HEK293 (cell line): ENCODE results near the gene EPAS1.

Experiments used
- CTCF ChIA-PET: fragments of 350-600 bp; formaldehyde crosslinking; extraction: SDS; loops from one replicate; lab custom pipeline; 2021; ENCODE audit warnings: antibody characterized with exemption; lab: Yijun Ruan, JAX
- POLR2A ChIA-PET: fragments of 300-600 bp; formaldehyde crosslinking; extraction: SDS; loops from one replicate; lab custom pipeline; 2020; ENCODE audit warnings: antibody characterized with exemption, inconsistent platforms; lab: Yijun Ruan, JAX
- H3K27ac ChIP-seq: fragments of 200-500 bp; sonication (Bioruptor generic); 2 replicates; pipeline ENCODE4 v1.5.1; 2014; ENCODE audit warnings: low read depth, low read length, control low read depth, inconsistent platforms; ENCODE audit errors: extremely low read depth
- H3K36me3 ChIP-seq, 2 experiments: fragments of 200-500 bp in 1 of 2; sonication (Bioruptor generic) in 1 of 2; 1 replicate in 1 of 2; 2 replicates in 1 of 2; pipeline ENCODE4 v1.5.1; 2014 to 2017; ENCODE audit warnings: inconsistent platforms in 2 of 2, low read length in 2 of 2; ENCODE audit not compliant: control insufficient read depth in 2 of 2, insufficient read depth in 1 of 2
- H3K4me1 ChIP-seq: fragments of 200-500 bp; sonication (Bioruptor generic); 2 replicates; pipeline ENCODE4 v1.5.1; 2014; ENCODE audit warnings: mild to moderate bottlenecking, low read length, inconsistent platforms; ENCODE audit not compliant: control insufficient read depth, insufficient read depth
- H3K4me3 ChIP-seq: 2 replicates; pipeline ENCODE4 v1.5.1; 2011; ENCODE audit warnings: low read depth, mild to moderate bottlenecking, control low read depth, low read length, moderate library complexity
- H3K9me3 ChIP-seq: fragments of 200-500 bp; sonication (Bioruptor generic); 2 replicates; pipeline ENCODE4 v1.5.1; 2014; ENCODE audit warnings: low read depth, low read length, inconsistent platforms; ENCODE audit not compliant: control insufficient read depth, insufficient read depth
- GLI4 ChIP-seq: fragments of 450-650 bp; formaldehyde crosslinking; IDR thresholded peaks from 2 replicates; pipeline ENCODE4 v1.5.1; 2016; ENCODE audit warnings: missing biosample characterization, missing genetic modification characterization
- KLF7 ChIP-seq: fragments of 450-650 bp; formaldehyde crosslinking; IDR thresholded peaks from 2 replicates; pipeline ENCODE4 v1.5.1; 2016; ENCODE audit warnings: missing biosample characterization, missing genetic modification characterization, borderline replicate concordance
- KLF9 ChIP-seq: fragments of 450-650 bp; formaldehyde crosslinking; IDR thresholded peaks from 2 replicates; pipeline ENCODE4 v1.5.1; 2016; ENCODE audit warnings: missing biosample characterization, missing genetic modification characterization, low read depth
- MYNN ChIP-seq: fragments of 450-650 bp; formaldehyde crosslinking; IDR thresholded peaks from 2 replicates; pipeline ENCODE4 v1.5.1; 2016; ENCODE audit warnings: missing biosample characterization, missing genetic modification characterization, borderline replicate concordance
- MZF1 ChIP-seq: fragments of 450-650 bp; formaldehyde crosslinking; IDR thresholded peaks from 2 replicates; pipeline ENCODE4 v1.5.1; 2017; ENCODE audit warnings: missing biosample characterization, missing genetic modification characterization, borderline replicate concordance
- YY2 ChIP-seq: fragments of 450-650 bp; formaldehyde crosslinking; IDR thresholded peaks from 2 replicates; pipeline ENCODE4 v1.5.1; 2016; ENCODE audit warnings: missing biosample characterization, missing genetic modification characterization
- ZEB2 ChIP-seq: fragments of 450-650 bp; formaldehyde crosslinking; IDR thresholded peaks from 2 replicates; pipeline ENCODE4 v1.5.1; 2016; ENCODE audit warnings: missing biosample characterization, missing genetic modification characterization
- ZNF121 ChIP-seq: fragments of 450-650 bp; formaldehyde crosslinking; IDR thresholded peaks from 2 replicates; pipeline ENCODE4 v1.5.1; 2016; ENCODE audit warnings: missing biosample characterization, missing genetic modification characterization
- ZNF146 ChIP-seq: fragments of 450-650 bp; formaldehyde crosslinking; IDR thresholded peaks from 2 replicates; pipeline ENCODE4 v1.5.1; 2016; ENCODE audit warnings: missing biosample characterization, missing genetic modification characterization
- ZNF16 ChIP-seq: fragments of 450-650 bp; formaldehyde crosslinking; IDR thresholded peaks from 2 replicates; pipeline ENCODE4 v1.5.1; 2016; ENCODE audit warnings: low read depth, missing biosample characterization, missing genetic modification characterization
- ZNF211 ChIP-seq: fragments of 450-650 bp; formaldehyde crosslinking; IDR thresholded peaks from 2 replicates; pipeline ENCODE4 v1.5.1; 2016; ENCODE audit warnings: low read depth, missing biosample characterization, missing genetic modification characterization
- ZNF221 ChIP-seq: fragments of 450-650 bp; formaldehyde crosslinking; IDR thresholded peaks from 2 replicates; pipeline ENCODE4 v1.5.1; 2017; ENCODE audit warnings: missing biosample characterization, missing genetic modification characterization, borderline replicate concordance
- ZNF24 ChIP-seq: fragments of 450-650 bp; formaldehyde crosslinking; IDR thresholded peaks from 2 replicates; pipeline ENCODE4 v1.5.1; 2016; ENCODE audit warnings: missing biosample characterization, missing genetic modification characterization
- ZNF266 ChIP-seq: fragments of 450-650 bp; formaldehyde crosslinking; IDR thresholded peaks from 2 replicates; pipeline ENCODE4 v1.5.1; 2016; ENCODE audit warnings: missing biosample characterization, missing genetic modification characterization, low read depth
- ZNF274 ChIP-seq, 2 experiments: fragments of 200-500 bp in 1 of 2; fragments of 450-650 bp in 1 of 2; sonication (Bioruptor generic) in 1 of 2; formaldehyde crosslinking in 1 of 2; IDR thresholded peaks; 2 replicates each; pipeline versions ENCODE4 v1.5.1 to v1.6.1; 2014 to 2016; ENCODE audit warnings: borderline replicate concordance in 1 of 2, inconsistent platforms in 1 of 2, low read length in 1 of 2, missing biosample characterization in 1 of 2, missing genetic modification characterization in 1 of 2
- ZNF311 ChIP-seq: fragments of 450-650 bp; formaldehyde crosslinking; IDR thresholded peaks from 2 replicates; pipeline ENCODE4 v1.5.1; 2017; ENCODE audit warnings: missing biosample characterization, missing genetic modification characterization, borderline replicate concordance
- ZNF324 ChIP-seq: fragments of 450-650 bp; formaldehyde crosslinking; IDR thresholded peaks from 2 replicates; pipeline ENCODE4 v1.5.1; 2016; ENCODE audit warnings: missing biosample characterization, missing genetic modification characterization
- ZNF416 ChIP-seq: fragments of 450-650 bp; formaldehyde crosslinking; IDR thresholded peaks from 2 replicates; pipeline ENCODE4 v1.5.1; 2016; ENCODE audit warnings: missing biosample characterization, missing genetic modification characterization
- ZNF510 ChIP-seq: fragments of 450-650 bp; formaldehyde crosslinking; IDR thresholded peaks from 2 replicates; pipeline ENCODE4 v1.5.1; 2018; ENCODE audit warnings: mild to moderate bottlenecking, missing genetic modification characterization, missing biosample characterization; ENCODE audit not compliant: insufficient replicate concordance
- ZNF600 ChIP-seq: fragments of 450-650 bp; formaldehyde crosslinking; IDR thresholded peaks from 2 replicates; pipeline ENCODE4 v1.5.1; 2016; ENCODE audit warnings: missing biosample characterization, missing genetic modification characterization
- ZNF660 ChIP-seq: fragments of 450-650 bp; IDR thresholded peaks from 2 replicates; pipeline ENCODE4 v1.5.1; 2018; ENCODE audit warnings: missing biosample characterization, mild to moderate bottlenecking, missing genetic modification characterization
- ZNF768 ChIP-seq: fragments of 450-650 bp; formaldehyde crosslinking; IDR thresholded peaks from 2 replicates; pipeline ENCODE4 v1.5.1; 2018; ENCODE audit warnings: missing biosample characterization, mild to moderate bottlenecking, missing genetic modification characterization
- TF ChIP-seq, protein P1 (sequence below): fragments of 450-650 bp; formaldehyde crosslinking; optimal IDR thresholded peaks from 2 replicates; pipeline ENCODE3; 2016; ENCODE audit warnings: missing biosample characterization, mild to moderate bottlenecking, missing genetic modification characterization
- TF ChIP-seq, protein P2 (sequence below): fragments of 450-650 bp; formaldehyde crosslinking; IDR thresholded peaks from 2 replicates; pipeline ENCODE4 v1.5.1; 2016; ENCODE audit warnings: missing biosample characterization, missing genetic modification characterization
- TF ChIP-seq, protein P3 (sequence below): fragments of 450-650 bp; formaldehyde crosslinking; IDR thresholded peaks from 2 replicates; pipeline ENCODE4 v1.5.1; 2016; ENCODE audit warnings: missing biosample characterization, missing genetic modification characterization
- TF ChIP-seq, protein P4 (sequence below): fragments of 450-650 bp; formaldehyde crosslinking; IDR thresholded peaks from 2 replicates; pipeline ENCODE4 v1.5.1; 2016; ENCODE audit warnings: missing biosample characterization, missing genetic modification characterization

The EPAS1 gene

DNA sequence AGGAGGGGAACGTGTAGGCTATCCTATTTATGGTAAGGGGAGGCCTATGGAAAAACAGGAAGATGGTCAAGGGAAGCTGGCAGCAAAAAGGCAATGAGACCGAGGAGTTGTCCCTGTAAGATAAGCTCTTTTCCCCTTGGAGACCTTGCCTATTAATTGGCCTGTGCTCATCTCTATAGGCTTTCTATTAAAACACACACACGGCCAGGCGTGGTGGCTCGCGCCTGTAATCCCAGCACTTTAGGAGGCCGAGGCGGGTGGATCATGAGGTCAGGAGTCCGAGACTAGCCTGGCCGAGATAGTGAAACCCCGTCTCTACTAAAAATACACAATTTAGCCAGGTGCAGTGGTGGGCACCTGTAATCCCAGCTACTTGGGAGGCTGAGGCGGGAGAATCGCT is 32.1 kb downstream of the EPAS1 start (continued):
- no peak for TF ChIP-seq GLI4 (tag by site-specific recombination)

DNA sequence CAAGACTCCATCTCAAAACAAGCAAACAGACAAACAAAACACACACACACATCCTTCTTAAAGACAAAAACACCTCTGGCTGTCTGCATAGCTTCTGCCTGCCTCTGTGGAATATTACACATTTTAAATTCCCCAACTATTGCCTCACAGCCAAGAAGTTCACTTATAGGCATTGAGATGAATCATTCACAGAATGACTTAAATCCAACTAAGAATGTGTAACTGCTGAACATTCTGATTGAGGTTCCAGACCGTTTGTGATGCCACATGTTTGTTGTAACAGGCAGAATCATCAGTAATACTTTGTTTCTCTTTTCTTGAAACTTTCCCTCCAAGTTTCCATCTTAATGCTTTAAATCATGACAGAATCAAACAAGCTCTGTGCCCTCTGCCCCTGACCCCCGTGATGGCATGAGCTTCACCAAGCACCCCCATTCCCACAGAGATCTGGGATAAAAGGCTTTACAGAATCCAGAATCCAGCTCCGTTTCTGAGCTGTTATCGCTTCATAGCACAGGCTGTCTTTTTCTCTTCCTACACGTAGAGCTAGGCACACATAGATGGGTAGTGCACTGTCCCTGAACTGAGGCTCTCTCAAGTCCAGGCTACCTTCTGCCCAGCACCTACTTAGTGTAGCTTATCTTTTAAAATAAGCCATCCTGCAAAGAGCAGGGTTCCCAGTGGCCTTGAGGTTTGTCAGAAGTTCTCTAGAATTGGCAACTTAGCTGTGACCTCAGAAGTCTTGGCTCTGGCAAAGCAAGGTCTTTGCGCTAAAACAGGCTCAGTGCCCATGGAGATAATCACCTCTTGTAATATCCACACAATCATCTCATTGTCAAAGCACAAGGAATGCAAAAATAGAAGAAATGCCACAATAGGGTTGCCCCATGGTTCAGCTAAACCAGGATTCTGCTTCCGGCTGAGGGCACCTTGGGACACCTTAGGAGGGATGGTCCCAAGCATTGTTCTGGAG is 32.9 kb downstream of the EPAS1 start:
- POLR2A ChIA-PET = no interaction called here
- H3K27ac ChIP-seq = no peak overlapping the region

DNA sequence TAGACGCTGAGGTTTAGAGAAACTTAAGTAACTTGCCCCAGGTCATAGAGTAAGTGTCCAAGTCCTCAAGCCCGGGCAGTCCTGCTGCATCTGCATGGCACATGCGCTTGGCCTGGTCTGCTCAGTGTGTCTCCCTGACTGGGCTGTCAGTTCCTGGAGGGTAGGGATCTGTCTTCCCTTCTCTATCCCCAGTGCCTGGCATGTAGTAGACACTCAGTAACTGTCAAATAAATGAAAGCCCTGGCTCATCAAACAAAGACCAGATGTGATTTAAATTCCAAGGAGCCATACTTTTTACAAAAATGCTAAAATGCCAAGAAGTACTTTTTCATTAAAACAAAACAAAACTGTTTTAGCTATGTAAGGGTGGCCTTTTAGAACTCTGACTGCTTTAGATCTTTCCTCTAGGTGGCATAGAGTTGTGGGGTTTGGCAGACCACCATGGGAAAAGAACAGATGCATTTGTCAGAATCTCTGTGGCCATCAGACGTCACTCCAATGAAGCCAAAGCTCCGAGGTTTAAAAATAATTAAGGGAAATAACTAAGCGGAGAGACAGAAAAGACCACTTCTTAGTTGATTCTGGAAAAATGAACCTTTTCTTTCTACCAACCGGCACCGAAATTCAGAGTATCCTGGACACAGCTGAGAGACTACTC is 34.0 kb downstream of the EPAS1 start:
- no peaks in the 10 kb centered on the region for H3K9me3 ChIP-seq
- H3K36me3 ChIP-seq = no peaks in the 10 kb centered on the region
- H3K27ac ChIP-seq = no peak overlapping the region
- peaks cover 6% of the 10 kb centered on the region for H3K4me1 ChIP-seq
- ChIA-PET CTCF (interaction anchor here (1.0 kb wide), 1 partner anchor 37 kb away, joined by 3 read pairs; no protein-coding TSS in a partner anchor), POLR2A (no interaction called here)
- no peak overlapping the region for H3K4me3 ChIP-seq
- TF ChIP-seq ZNF121 (no peak), KLF7 (no peak), YY2 (tag by site-specific recombination) (no peak), ZNF266 (tag by site-specific recombination) (no peak), ZNF24 (tag by site-specific recombination) (no peak), ZNF211 (no peak), ZNF16 (no peak), MZF1 (tag by site-specific recombination) (no peak), ZEB2 (tag by site-specific recombination) (no peak), ZNF324 (tag by site-specific recombination) (no peak), GLI4 (tag by site-specific recombination) (no peak), ZNF768 (tag by site-specific recombination) (no peak), ZNF600 (no peak), ZNF660 (tag by site-specific recombination) (no peak)
- TF ChIP-seq, protein P1, sequence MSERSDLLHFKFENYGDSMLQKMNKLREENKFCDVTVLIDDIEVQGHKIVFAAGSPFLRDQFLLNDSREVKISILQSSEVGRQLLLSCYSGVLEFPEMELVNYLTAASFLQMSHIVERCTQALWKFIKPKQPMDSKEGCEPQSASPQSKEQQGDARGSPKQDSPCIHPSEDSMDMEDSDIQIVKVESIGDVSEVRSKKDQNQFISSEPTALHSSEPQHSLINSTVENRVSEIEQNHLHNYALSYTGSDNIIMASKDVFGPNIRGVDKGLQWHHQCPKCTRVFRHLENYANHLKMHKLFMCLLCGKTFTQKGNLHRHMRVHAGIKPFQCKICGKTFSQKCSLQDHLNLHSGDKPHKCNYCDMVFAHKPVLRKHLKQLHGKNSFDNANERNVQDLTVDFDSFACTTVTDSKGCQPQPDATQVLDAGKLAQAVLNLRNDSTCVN = no peak
- TF ChIP-seq, protein P2, sequence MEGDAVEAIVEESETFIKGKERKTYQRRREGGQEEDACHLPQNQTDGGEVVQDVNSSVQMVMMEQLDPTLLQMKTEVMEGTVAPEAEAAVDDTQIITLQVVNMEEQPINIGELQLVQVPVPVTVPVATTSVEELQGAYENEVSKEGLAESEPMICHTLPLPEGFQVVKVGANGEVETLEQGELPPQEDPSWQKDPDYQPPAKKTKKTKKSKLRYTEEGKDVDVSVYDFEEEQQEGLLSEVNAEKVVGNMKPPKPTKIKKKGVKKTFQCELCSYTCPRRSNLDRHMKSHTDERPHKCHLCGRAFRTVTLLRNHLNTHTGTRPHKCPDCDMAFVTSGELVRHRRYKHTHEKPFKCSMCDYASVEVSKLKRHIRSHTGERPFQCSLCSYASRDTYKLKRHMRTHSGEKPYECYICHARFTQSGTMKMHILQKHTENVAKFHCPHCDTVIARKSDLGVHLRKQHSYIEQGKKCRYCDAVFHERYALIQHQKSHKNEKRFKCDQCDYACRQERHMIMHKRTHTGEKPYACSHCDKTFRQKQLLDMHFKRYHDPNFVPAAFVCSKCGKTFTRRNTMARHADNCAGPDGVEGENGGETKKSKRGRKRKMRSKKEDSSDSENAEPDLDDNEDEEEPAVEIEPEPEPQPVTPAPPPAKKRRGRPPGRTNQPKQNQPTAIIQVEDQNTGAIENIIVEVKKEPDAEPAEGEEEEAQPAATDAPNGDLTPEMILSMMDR (tag by site-specific recombination) = no peak
- TF ChIP-seq, protein P3, sequence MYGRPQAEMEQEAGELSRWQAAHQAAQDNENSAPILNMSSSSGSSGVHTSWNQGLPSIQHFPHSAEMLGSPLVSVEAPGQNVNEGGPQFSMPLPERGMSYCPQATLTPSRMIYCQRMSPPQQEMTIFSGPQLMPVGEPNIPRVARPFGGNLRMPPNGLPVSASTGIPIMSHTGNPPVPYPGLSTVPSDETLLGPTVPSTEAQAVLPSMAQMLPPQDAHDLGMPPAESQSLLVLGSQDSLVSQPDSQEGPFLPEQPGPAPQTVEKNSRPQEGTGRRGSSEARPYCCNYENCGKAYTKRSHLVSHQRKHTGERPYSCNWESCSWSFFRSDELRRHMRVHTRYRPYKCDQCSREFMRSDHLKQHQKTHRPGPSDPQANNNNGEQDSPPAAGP (tag by site-specific recombination) = no peak
- TF ChIP-seq, protein P4, sequence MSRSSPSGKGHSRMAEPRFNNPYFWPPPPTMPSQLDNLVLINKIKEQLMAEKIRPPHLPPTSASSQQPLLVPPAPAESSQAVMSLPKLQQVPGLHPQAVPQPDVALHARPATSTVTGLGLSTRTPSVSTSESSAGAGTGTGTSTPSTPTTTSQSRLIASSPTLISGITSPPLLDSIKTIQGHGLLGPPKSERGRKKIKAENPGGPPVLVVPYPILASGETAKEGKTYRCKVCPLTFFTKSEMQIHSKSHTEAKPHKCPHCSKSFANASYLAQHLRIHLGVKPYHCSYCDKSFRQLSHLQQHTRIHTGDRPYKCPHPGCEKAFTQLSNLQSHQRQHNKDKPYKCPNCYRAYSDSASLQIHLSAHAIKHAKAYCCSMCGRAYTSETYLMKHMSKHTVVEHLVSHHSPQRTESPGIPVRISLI = no peak

More for the DNA sequence above, 32.9 kb downstream of the EPAS1 start:
- CTCF ChIA-PET = no interaction called here
- Histone ChIP-seq H3K4me1 (peaks cover 6% of the 10 kb centered on the region), H3K9me3 (no peaks in the 10 kb centered on the region), H3K36me3 (no peaks in the 10 kb centered on the region), H3K4me3 (no peak overlapping the region)
- no peak for TF ChIP-seq ZNF221
- no peak for TF ChIP-seq ZNF274 (IDR thresholded peaks at IDR 0.05; ENCODE audit: low read length)
- TF ChIP-seq ZNF274 (tag by site-specific recombination; IDR thresholded peaks at IDR 0.05; ENCODE audit: borderline replicate concordance) = no peak
- no peak for TF ChIP-seq MYNN (tag by site-specific recombination)
- TF ChIP-seq ZNF510 = no peak
- no peak for TF ChIP-seq ZNF416 (tag by site-specific recombination)
- no peak for TF ChIP-seq ZNF311 (tag by site-specific recombination)
- no peak for TF ChIP-seq ZNF146 (tag by site-specific recombination)
- TF ChIP-seq KLF9 (tag by site-specific recombination) = no peak
